Measurements from ENCODE around the gene ATP5MC3. TPM values are rescaled to one million over a fixed set of nuclear protein-coding genes. Genes with fewer than 3 reads are reported as not detected.
"Not testable (repeated sequence)": the region's sequence is repeated elsewhere in the genome, so short reads cannot be mapped to it uniquely, and the experiment has no call there.

Gene ATP5MC3
- total RNA-seq = 25.5 TPM

DNA sequence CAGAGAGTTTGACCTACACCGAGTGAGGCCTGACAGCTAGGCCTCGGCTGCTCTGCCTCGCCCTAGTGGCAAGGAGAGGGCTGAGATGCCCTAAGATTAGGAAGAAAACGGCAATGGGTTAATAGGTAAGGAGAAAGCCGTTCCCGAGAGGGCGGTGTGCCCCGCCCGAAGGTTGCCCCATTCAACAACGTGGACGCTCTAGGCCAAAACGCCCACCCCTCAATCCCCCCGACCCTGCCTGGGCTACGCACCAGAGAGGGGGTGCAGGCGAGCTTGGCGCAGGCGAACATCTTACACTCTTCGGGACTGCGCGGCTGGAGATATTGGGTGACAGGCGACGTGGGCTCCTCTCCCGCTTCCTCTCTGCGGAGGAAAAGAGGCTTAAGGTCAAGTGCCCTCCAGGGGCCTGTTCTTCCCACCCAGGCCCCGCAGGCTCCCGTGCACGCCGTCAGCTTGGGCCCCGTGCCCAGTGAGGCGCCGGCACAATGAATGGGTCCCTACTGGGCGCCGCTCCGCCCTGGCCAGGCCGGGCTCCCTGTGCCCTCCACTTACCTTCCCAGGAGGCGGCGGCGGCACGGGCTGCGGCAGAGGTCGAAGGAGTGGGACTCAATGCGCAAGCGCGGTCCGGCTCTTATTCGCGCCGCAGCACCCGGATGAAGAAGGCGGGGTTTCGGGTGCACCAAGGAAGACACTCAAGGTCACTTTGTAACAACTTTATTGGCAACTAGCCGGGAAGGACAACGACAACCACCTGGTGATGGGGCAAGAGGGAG lies at the start of gene ATP5MC3:
Gene ATP5MC3, minus strand, starts transcription at position 607 of the 773 bp plus-strand sequence. Its CDS starts 317 bp downstream, at position 290.
- peaks cover 19 to 29% of the 10 kb centered on the region in 2 donors for H3K36me3 ChIP-seq
- peak within 1 kb of the TSS; percentile 78 to 84 for H3K27ac ChIP-seq
- H3K4me1 ChIP-seq = peaks cover 0 to 8% of the 10 kb centered on the region in 2 donors
- H3K4me3 ChIP-seq = peak within 1 kb of the TSS; percentile 86 to 89
- TF ChIP-seq, protein P1, sequence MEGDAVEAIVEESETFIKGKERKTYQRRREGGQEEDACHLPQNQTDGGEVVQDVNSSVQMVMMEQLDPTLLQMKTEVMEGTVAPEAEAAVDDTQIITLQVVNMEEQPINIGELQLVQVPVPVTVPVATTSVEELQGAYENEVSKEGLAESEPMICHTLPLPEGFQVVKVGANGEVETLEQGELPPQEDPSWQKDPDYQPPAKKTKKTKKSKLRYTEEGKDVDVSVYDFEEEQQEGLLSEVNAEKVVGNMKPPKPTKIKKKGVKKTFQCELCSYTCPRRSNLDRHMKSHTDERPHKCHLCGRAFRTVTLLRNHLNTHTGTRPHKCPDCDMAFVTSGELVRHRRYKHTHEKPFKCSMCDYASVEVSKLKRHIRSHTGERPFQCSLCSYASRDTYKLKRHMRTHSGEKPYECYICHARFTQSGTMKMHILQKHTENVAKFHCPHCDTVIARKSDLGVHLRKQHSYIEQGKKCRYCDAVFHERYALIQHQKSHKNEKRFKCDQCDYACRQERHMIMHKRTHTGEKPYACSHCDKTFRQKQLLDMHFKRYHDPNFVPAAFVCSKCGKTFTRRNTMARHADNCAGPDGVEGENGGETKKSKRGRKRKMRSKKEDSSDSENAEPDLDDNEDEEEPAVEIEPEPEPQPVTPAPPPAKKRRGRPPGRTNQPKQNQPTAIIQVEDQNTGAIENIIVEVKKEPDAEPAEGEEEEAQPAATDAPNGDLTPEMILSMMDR (IDR thresholded peaks at IDR 0.05) = peak in 1 of 3 experiments; percentile 13
- intact Hi-C loops (cut with DNase I) = loop anchor here (1.0 to 10.0 kb wide), 2 partner anchors 13 to 924 kb away; partner anchors contain the start of genes ATF2 and HOXD11
- H3K9me3 ChIP-seq = no peaks in the 10 kb centered on the region
- no peaks in the 10 kb centered on the region for H3K27me3 ChIP-seq
- peak; percentile 76 to 95 for DNase-seq (ENCODE audit: low spot score in 2 of 2)

DNA sequence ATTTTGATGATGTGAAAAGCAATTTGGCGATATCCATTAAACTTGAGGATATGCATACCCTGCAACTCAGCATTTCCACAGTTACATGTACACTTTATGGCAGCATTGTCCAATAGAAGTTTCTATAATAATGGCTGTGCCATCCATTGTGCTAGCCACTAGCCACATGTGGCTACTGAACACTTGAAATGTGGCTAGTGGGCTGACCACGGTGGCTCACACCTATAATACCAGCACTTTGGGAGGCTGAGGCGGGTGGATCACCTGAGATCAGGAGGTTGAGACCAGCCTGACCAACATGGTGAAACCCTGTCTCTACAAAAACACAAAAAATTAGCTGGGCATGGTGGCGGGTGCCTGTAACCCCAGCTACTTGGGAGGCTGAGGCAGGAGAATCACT lies 47.1 kb upstream of the ATP5MC3 start:
- H3K27me3 ChIP-seq; H3K4me1 ChIP-seq; H3K9me3 ChIP-seq; H3K36me3 ChIP-seq; H3K27ac ChIP-seq; intact Hi-C loops (cut with DNase I); DNase-seq (ENCODE audit: low spot score in 2 of 2); H3K4me3 ChIP-seq: not testable (repeated sequence)

DNA sequence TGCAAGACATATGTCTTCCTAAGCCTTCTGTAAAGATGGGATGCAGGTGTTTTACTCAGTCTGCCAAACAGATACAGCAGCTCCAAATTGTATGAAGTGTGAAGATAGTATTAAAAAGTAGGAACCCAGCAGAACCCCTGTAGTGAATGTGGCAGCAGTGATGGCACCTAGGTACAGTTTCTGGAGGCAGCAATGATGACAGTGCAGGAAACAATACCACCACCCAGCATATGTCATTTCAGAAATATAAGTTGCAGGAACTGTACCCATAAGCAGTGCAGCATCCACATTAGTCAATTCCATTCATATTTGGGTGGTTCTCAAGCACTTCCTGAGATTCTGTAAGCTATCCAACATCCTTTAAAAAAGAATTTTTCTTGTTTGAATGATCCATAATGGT lies 46.7 kb upstream of the ATP5MC3 start:
- Histone ChIP-seq H3K36me3 (no peaks in the 10 kb centered on the region), H3K4me3 (no peak overlapping the region), H3K27ac (no peak overlapping the region), H3K27me3 (no peaks in the 10 kb centered on the region), H3K4me1 (no peaks in the 10 kb centered on the region), H3K9me3 (no peaks in the 10 kb centered on the region)
- no peak for DNase-seq (ENCODE audit: low spot score in 2 of 2)
- TF ChIP-seq, protein P1 (IDR thresholded peaks at IDR 0.05) = no peak
- intact Hi-C loops (cut with DNase I) = no loop called here

DNA sequence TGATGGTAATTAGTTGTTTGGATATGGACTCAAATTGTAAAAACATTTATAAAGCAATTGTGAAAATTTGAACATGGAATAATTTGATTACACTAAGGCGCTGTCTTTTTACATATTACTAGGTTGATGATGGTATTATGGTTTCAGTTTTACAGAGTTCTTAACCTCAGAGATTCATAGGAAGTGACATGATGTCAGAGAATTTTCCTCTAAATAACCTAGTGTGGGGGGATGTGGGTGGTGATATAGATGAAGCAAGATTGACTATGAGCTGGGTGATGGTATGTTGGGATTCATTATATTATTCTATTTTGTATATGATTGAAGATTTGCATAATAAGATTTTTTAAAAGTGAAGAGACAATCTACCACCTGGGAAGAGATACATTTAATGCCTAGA lies 45.9 kb upstream of the ATP5MC3 start:
- DNase-seq (ENCODE audit: low spot score in 2 of 2) = no peak
- no peaks in the 10 kb centered on the region for H3K4me1 ChIP-seq
- intact Hi-C loops (cut with DNase I) = no loop called here
- no peaks in the 10 kb centered on the region for H3K9me3 ChIP-seq
- H3K27me3 ChIP-seq = no peaks in the 10 kb centered on the region
- H3K27ac ChIP-seq = no peak overlapping the region
- H3K4me3 ChIP-seq = no peak overlapping the region
- TF ChIP-seq, protein P1 (IDR thresholded peaks at IDR 0.05) = no peak
- no peaks in the 10 kb centered on the region for H3K36me3 ChIP-seq

DNA sequence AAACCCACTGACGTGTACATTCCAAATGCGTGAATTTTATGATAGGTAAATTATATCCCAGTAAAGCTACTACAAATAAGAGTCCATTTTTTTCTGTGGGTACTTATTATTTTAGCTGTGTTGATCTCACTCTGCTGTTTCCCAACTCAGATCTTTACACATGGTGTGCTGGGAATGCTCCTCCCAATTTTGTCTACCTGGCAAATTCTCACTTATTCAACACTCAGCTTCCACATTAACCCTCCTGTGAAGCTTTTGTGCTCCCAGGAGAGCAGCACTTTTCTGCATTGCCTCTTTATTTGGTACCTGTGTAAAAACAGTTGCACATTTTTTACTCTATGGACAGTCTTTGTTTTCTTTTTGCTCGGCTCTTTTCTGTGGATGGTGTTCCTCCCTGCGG lies 38.6 kb upstream of the ATP5MC3 start:
- Histone ChIP-seq H3K27ac (no peak overlapping the region), H3K27me3 (no peaks in the 10 kb centered on the region)
- intact Hi-C loops (cut with DNase I) = no loop called here

DNA sequence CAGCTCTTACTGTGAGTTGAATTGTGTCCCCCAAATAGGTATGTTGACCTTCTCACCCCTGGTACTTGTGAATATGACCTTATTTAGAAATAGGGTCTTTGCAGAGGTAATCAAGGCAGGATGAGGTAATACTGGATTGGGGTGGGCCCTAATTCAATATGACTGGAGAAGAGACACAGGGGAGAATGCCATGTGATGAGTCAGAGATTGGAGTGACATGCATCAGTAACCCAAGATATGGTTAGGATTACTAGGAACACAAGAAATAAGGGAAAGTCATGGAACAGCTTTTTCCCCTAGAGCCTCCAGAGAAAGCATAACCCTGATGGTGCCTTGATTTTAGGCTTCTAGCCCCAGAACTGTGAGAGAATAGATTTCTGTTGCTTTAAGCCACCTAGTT lies 37.0 kb upstream of the ATP5MC3 start:
- TF ChIP-seq, protein P1 (IDR thresholded peaks at IDR 0.05) = no peak
- intact Hi-C loops (cut with DNase I) = no loop called here
- H3K4me3 ChIP-seq = no peak overlapping the region
- no peak overlapping the region for H3K27ac ChIP-seq
- H3K36me3 ChIP-seq = no peaks in the 10 kb centered on the region
- no peaks in the 10 kb centered on the region for H3K9me3 ChIP-seq
- DNase-seq (ENCODE audit: low spot score in 2 of 2) = no peak
- no peaks in the 10 kb centered on the region for H3K27me3 ChIP-seq
- no peaks in the 10 kb centered on the region for H3K4me1 ChIP-seq

More for the DNA sequence above, 38.6 kb upstream of the ATP5MC3 start:
- Histone ChIP-seq H3K4me1 (no peaks in the 10 kb centered on the region), H3K9me3 (no peaks in the 10 kb centered on the region), H3K36me3 (no peaks in the 10 kb centered on the region), H3K4me3 (no peak overlapping the region)
- TF ChIP-seq, protein P1 (IDR thresholded peaks at IDR 0.05) = no peak
- no peak for DNase-seq (ENCODE audit: low spot score in 2 of 2)

Data from ascending aorta (tissue), 2 donors.